ENCODE results near the gene FXR1.
"Not testable (repeated sequence)": the region's sequence is repeated elsewhere in the genome, so short reads cannot be mapped to it uniquely, and the experiment has no call there.

Gene FXR1
- total RNA-seq = 43.3 to 100 (median 62.4) reads per million in 18 experiments

GRCh38 chr3:180912304-180913296, at the start of gene FXR1:
TSS of gene FXR1 (plus strand) at chr3:180912670. CDS start at chr3:180912686, 16 bp downstream.
- DNase-seq = peak; percentile 77 to 86

- no peak for DNase-seq
These were observed 42.3 kb upstream of the FXR1 start for GRCh38 chr3:180870008-180870699.

GRCh38 chr3:180871901-180872300, 40.6 kb upstream of the FXR1 start:
- DNase-seq = no peak

- DNase-seq = not testable (repeated sequence)
These were observed 40.0 kb upstream of the FXR1 start for GRCh38 chr3:180872430-180872829.

- DNase-seq = no peak
These were observed 37.3 kb upstream of the FXR1 start for GRCh38 chr3:180875124-180875698.

GRCh38 chr3:180881065-180881801, 31.2 kb upstream of the FXR1 start:
- no peak for DNase-seq

GRCh38 chr3:180882115-180882514, 30.4 kb upstream of the FXR1 start:
- DNase-seq = no peak

- no peak for DNase-seq
These were observed 23.4 kb upstream of the FXR1 start for GRCh38 chr3:180888992-180889560.

GRCh38 chr3:180898572-180898971, 13.9 kb upstream of the FXR1 start:
- no peak for DNase-seq

- DNase-seq = no peak
These were observed 2.9 kb upstream of the FXR1 start for GRCh38 chr3:180909369-180910127.

- DNase-seq = no peak
These were observed 1.6 kb upstream of the FXR1 start for GRCh38 chr3:180910823-180911222.

- no peak for DNase-seq
These were observed 580 bp upstream of the FXR1 start for GRCh38 chr3:180911876-180912303.

- DNase-seq = no peak
These were observed 1.3 kb downstream of the FXR1 start for GRCh38 chr3:180913581-180914404.

- no peak for DNase-seq
These were observed 6.1 kb downstream of the FXR1 start for GRCh38 chr3:180918542-180918941.

- no peak for DNase-seq
These were observed 9.8 kb downstream of the FXR1 start for GRCh38 chr3:180922242-180922641.

- DNase-seq = no peak
These were observed 11.1 kb downstream of the FXR1 start for GRCh38 chr3:180923561-180923960.

- no peak for DNase-seq
These were observed 14.1 kb downstream of the FXR1 start for GRCh38 chr3:180926526-180926925.

- no peak for DNase-seq
These were observed 16.9 kb downstream of the FXR1 start for GRCh38 chr3:180929376-180929775.

GRCh38 chr3:180930526-180930925, 18.1 kb downstream of the FXR1 start:
- no peak for DNase-seq

- no peak for DNase-seq
These were observed 20.3 kb downstream of the FXR1 start for GRCh38 chr3:180932819-180933218.

Data from inflammatory macrophage (primary cell).